GM19438 (cell line): ENCODE measurements around the gene NTN1.

Experiments used
- ATAC-seq: cut with Tn5 transposase; IDR thresholded peaks from one replicate; pipeline ENCODE4 v1.9.1; 2021; ENCODE audit warnings: low read depth; ENCODE audit not compliant: unreplicated experiment

The NTN1 gene

DNA sequence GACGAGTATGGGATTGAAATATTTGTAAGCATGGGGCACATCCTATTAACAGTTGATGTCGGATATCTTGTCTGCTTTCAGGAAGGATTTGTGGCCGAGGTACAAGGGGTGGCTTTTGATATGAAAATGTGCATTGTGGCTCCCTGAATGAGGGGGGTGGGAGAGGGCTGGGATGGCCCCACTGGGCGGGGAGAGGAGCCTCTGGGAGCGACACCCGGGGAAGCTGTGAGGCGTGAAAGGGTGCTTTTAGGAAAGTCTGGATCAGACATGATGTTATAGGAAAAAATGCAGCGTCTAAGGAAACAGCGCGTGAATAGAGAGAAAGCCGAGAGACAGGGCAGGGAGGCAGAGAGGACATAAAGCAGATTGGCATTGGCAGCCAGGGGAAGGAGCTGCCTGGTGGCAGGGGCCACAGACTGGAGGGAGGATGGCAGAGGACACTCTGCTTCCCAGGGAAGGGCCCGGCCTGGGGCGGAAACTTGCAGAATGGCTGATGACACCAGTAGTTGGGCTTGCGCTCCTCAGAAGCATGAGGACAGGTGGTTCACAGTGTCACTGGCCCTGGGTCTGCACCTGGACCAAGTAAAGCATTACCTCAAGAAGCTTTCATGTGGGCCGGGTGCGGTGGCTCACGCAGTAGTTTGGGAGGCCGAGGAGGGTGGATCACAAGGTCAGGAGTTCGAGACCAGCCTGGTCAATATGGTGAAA lies 95.7 kb downstream of the NTN1 start:
- ATAC-seq, result no peak

DNA sequence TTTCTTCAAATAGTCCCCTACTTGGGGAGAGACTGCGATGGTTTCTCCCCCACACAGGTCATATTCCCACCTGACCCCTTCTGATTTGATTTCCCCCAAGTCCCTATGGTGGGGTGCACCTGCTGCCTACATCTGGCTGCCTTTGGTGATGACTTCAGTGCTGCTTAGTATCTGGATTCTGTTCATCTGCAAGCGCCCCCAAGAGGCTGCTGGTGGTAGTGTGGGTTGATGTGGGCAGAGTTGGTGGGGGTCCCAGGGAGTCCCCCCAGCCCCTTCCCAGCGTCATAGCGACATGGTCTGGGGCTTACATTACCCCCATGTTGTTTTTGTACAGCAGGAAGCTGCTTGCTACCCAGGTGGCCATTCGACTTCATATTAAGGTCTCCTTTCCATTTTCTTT lies 99.2 kb downstream of the NTN1 start:
- ATAC-seq, result no peak

DNA sequence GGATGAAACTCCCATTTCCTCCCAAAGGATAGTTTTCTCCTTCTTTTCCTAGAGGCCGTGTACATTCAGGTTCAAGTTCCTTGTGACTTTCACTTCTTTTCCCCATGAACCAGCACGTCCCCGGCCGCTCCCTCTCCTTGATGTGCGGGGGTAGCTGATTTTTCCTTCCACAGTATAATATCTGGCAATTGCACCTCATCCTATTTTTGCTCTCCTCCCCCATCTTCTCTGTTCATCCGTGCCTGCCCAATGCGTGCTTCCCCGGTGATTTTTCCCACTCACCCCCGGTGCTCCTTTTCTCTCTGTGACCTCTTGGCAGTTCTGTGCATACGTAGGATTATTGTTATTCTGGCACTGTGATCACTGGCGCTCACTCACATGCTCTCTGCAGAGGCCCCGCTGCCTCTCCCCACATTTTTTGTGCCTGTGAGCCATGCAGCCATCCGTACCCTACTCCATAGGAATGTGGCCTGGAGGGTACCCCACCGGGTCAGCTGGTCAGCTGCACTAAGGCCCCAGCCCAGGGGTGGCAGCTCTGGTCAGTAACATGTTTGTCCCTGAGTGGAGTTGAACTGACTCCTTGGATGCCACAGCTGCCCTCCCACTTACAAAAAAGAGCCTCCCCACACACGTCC lies 100.0 kb downstream of the NTN1 start:
- no peak for ATAC-seq

DNA sequence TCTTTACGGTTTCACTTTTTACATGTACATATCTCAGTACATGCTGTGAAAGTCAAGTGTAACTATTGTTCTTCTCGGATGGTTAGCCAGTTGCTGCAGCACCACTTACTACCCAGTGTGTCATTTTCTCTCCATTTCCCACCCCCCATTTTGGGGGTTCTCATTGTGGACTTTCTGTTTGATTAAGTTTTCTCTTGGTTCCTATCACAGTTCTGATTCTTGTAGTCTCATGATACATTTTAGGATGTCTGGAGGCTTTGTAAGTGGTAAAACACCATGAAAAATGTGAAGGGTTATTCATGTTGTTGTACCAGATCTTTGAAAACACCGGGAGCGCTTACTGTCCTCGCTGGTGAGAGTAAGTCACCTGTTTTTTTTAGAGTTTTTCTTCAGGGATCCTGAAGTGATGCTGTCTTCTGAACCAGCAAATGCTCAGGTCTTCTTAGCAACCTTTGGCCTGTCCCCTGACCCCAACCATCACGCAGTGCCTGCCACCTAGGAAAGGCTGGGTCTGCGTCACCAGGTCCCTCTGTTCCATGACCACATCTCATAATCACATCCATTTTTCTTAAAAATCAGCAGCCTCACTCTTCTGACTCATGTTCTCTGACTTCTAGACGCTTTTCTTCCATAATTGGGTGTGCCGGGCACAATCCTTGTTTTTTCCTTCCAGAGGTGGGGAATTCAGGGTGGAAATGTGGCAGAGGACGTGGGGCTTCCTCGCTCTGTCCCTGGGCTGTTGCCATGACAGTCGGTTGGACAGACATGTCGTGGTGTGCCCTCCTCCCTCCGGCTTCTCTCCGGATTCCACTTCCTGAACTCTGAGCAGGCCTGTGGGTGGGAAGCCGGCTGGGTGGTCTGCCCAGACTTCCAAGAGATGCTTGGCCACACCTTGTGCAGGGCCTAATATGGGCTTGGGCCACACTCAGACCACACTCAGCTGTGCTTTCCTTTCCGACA lies 102.6 kb downstream of the NTN1 start:
- no peak for ATAC-seq

DNA sequence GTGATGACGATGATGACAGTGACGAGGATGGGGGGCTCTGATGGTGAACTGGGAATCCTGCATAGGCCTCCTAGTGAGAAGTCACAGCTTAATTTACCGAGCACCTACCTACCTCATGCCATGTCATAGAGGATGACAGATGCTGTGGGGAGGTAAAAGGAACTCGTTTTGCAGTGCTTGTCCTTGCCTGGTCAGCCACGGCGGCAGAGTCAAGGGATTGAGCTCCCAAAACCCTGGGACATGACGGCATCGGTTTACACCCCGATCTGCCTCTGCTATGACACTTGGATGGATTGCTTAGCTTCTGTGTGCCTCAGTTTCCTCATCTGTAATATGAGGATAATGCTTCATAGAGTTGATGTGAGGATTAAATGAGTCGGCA lies 103.2 kb downstream of the NTN1 start:
- no peak for ATAC-seq

DNA sequence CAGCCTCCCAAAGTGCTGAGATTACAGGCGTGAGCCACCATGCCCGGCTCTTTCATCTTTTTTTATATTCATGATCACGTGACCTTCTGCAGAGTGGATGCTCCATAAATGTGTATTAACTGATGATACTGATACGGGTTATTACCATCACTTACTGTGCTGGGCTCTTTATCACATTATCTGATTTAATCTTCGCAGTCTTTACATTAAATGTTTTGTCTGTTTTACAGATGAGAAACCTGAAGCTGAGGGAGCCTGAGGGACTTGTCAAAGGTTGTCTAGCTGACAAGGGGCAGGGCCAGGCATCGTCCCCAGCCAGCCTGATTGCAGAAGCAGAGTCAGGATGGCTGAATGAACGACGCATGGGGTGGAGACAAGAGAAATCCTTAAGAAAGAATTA lies 104.4 kb downstream of the NTN1 start:
- ATAC-seq, result no peak

DNA sequence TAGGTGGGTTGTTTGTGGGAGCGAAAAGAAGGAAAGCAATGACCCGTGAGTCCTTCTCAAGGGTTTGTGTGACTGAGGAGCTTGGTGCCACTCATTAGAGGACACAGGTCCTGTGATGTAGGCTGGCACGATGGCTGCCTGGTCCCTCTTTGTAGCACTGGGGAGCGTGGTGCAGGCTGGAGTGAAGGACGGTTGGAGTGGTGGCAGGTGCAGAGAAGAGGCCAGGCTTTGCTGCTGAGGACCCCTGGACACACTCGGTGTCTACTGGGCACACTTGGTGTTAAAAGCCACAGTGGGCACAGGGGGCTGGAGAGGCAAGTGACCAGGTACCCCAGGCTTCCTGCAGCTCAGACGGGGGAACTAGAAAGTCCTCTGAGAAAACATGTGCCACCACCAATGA lies 106.0 kb downstream of the NTN1 start:
- no peak for ATAC-seq

DNA sequence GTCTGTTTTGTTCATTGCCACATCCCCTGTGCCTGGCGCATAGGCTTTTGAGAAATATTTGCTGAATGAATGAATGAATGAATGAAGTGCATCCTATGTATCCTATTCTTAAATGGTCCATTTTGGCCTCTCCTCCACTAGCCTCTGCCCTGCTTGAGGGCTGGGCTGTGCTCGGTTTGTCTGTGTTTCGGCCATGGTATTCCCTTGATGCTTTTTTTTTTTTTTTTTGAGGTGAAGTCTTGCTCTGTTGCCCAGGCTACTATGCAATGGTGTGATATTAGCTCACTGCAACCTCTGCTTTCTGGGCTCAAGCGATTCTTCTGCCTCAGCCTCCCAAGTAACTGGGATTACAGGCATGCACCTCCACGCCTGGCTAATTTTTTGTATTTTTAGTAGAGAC lies 110.1 kb downstream of the NTN1 start:
- ATAC-seq, result no peak

DNA sequence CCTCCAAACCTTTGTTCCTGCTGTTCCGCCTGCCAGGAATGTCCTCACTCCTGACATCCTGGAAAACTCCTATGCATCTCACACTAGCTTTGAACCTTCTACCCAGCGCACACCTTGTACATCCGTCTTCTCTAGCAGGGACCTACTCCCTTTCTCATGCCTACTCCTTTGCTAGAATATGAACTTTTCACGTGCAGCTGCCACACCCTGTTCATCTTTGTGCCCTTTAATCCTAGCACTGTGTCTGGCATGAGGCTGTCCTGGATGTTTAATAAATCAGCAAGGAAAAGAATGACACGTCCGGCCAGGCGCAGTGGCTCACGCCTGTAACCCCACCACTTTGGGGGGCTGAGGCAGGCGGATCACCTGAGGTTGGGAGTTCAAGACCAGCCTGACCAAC lies 111.0 kb downstream of the NTN1 start:
- no peak for ATAC-seq

DNA sequence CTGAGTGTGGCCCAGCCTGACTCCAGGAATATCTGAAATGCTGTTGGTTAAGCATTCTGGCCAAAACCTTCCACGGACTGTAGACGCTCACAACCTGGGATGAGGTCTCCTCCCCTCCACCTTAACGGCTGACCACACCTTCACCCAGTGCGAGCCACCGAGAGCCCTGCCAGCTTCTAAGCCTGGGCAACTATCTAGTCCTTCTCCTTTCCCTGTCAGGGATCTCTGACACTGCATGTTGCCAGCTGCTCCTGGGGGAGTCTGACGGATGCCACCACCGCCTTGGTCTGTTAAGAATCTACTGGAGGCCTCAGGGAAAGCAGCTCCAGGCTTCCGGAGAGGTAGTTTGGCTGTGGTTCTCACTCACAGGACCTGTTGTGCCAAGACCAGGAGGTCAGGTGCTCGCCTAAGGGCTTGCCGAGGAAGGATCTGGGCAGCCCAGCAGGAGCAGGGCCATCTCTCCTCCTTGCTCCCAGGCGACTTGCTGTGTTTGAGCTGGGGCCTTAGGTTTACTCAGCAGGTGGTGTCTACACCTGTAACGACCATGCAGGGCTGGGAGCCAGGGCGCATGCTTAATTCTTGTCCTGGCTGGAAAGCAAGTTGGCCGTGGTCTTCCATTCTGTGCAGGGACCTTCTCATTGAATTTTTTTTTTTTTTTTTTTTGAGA lies 111.8 kb downstream of the NTN1 start:
- ATAC-seq, result no peak

DNA sequence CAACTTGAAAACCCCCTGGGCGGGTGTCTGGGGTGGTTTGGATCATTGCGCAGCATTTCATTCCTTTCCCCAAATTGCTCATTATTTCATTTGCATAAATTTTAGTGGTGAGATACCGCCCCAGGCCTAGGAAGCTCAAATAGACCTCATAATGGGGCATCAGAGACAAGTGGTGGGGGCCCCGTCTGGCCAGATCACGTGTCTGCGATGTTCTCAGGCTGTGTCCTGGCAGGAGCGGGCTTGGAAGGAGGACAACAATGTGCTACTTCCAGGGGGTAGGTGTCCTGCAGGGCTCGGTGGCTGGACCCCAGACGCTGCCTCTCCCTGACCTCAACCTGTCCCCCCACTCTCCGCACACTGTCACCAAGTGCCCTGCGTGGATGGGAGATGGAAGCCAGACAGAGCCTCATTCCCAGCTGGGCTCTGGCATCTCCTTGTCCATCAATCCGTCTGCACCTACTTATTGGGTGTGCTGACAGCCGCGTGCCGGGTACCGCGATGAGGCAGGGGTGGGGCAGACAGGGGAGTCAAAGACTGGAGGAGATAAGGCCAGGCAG lies 116.9 kb downstream of the NTN1 start:
- no peak for ATAC-seq

DNA sequence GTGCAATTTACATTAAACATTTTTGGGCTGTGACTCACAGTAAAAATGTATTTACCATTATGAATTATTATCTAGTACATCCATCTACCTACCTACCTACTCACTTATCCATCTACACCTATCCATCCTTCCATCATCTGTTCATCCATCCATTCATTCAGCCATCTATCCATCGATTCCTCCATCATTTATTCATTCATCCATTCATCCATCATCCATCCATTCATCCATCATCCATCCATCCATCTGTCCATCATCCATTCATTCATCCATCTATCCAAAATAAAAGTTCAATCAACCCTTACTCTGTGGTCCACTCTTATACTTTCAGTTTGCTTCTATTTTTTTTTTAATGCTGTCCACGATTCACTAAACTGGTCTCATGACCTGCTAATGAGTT lies 118.4 kb downstream of the NTN1 start:
- no peak for ATAC-seq

DNA sequence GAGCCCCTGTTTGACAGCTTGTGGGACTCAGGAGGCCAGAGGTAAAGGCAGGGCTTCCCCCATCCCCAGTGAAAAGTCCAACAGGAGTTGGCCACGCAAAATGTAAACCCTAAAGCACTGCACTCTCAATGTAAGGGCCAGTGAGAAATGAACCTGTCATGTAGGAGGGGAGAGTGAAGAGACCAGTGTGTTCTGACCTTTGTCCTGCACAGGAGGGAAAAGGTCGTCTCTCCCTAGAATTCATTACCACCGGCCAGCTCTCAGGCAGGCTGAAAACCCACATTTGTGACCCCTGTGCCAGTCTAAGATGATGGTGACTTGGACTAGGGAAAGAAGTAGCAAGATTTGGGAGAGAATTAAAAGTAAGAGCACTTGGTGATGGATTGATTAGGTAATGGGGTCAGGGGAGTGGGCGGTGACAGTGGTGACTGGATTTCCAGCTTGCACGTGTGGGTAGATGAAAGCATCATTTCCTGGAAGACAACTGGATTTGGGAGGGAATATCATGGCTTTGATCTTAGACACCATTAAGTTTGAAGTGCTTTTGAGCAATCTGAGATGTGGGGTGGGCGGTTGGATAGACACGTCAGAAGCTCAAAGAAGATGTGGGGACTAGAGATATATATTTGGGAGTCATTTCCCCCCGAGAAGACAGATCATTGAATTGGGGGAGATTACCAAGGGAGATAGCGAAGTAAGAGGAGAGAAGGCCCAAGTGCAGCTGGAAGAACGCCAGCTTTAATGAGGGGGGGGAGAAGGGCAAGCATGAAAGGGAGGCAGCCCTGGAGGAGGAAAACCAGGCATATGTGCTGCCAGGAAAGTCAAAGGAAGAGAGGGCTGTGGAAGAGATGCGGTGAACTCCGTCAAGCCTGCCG lies 119.5 kb downstream of the NTN1 start:
- no peak for ATAC-seq

DNA sequence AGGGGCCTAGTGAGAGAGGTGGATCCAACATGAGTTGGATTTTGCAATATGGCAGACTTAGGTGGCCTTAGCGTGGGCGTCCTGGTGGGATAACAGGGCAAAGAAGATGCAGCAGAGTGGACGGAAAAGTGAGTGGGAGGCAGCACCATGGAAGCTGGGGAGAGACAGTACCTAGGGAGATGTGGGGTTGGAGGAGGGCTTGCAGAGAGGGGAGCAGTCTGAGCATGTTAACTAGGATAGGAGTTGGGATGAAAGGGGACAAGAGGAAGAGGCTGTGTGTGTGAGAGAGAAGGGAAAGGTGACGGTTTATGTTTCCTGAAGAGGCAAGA lies 120.1 kb downstream of the NTN1 start:
- no peak for ATAC-seq

DNA sequence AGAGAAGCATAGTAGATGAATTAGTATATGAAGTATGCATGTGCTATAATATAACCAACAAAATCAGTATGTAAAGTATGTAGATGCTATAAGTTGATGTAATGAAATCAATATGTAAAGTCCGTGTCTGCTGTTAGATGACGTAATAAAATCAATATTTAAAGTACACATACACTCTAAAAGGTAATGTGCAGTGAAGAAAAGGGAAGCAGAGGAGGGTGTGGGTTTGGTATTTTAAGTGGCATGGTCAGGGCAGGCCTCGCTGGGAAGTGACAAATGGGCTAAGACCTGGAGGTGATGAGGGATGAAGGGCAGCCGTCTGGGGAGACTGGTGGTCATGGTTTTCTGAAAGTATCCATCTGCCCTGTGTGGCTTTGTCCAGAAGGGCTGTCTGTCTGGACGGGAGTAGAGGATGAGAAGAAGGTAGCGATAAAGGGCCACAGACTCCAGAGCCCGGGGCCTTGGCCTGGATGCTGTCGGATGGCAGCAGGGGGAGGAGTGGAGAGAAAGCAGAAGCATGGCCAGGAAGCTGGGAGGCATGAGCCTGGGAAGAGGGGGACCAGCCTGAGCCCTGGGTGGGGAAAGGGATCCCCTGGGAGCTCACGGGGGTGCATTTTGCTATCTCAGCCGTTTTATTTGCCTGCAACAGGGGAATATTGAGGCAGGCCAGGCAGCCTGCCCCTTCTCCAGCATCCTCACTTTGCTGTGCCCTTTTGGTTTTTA lies 121.6 kb downstream of the NTN1 start:
- no peak for ATAC-seq

DNA sequence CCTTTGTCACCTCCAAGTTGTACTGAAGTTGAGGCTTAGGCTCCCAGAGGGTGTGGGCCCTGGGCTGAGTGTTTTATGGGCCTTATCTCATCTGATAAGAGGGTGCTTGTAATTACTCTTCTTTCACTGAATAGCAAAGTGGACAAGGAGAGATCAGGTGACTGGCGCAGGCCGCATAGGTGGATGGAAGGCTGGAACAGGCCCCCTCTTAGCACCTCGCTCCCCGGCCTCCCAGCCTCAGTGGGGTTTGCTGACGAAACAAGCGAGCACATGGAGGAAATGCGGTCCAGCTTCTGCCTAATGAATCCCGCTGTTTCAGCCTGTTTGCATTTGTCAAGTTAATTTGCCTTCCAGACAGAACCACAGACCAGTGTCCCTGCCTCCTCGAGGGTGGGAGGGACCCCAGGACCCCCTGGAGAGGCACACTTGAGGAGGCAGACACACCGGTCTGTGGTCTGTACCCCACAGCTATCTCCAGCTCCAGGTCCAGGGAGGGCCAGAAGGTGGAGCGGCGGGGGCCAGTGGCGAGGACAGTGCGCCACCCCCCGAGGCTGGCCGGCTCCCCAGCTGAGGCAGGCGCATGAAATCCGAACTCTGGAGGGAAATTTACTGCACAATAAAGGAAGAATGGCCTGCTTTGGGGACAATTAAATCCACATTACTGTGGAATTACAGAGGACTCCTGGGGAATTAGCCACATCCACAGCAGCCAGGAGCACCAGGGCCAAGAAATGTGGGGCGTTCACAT lies 123.4 kb downstream of the NTN1 start:
- no peak for ATAC-seq

DNA sequence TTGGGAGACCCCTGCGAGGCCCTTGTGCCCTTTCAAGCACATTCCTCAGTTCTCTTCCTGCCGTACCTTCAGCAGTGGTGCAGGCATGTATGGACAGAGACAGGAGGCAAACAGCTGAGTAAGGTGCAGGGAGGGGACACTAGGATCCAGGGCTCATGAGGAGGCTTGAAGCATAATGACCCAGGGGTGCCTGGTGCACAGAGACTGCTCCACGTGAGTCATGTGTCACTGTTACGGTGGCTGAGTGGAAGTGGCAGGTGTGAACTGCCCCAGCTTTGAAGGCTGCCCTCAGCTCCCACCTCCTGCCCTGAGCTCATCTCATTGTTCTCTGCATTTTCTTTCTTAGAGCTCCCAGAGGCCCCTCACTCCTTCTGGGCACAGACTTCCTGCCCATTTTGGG lies 124.8 kb downstream of the NTN1 start:
- no peak for ATAC-seq

DNA sequence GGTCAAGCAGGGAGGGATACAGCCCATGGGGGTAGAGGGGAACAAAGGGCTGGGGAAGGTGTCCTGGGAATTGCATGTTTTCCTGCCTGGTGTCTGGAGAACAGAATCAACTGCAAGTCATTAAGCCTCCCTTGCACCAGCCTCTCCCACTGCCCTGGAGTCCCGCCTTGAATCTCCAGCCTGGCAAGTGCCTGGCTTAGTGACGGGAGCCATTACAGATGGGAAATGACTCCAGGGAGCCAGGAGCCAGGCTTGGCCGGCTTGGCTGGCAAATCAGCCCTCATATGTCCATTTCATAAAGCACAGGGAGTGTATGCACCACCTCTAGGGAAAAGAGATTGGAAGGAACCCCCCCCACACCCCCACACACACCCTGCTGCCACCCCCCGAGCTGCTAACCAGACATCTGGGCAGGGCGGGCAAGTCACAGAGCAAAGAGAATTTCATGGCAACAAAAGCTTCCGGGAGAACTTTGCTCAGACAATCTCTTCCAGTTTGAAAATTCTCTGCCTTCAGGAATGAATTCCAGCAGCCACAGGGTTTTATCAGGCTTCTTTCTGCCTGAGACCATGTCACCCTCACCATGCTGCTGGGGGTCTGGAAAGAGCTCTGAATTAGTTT lies 127.7 kb downstream of the NTN1 start:
- no peak for ATAC-seq
